ENCODE results near the gene VPS35L.

The VPS35L gene

DNA sequence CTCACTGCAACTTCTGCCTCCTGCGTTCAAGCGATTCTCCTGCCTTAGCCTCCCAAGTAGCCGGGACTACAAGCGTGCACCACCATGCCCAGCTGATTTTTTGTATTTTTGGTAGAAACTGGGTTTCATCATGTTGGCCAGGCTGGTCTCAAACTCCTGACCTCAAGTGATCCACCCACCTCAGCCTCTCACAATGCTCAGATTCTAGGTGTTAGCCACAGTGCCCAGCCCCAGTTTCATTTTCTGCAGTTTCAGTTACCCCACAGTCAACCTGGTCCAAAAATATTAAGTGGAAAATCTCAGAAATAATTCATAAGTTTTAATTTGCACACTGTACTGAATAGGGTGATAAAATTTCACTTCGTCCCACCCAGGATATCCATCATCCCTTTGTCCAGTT lies 133.8 kb downstream of the VPS35L start:
- no peak for DNase-seq (ENCODE audit: low read depth in 2 of 2, low spot score in 1 of 2)

DNA sequence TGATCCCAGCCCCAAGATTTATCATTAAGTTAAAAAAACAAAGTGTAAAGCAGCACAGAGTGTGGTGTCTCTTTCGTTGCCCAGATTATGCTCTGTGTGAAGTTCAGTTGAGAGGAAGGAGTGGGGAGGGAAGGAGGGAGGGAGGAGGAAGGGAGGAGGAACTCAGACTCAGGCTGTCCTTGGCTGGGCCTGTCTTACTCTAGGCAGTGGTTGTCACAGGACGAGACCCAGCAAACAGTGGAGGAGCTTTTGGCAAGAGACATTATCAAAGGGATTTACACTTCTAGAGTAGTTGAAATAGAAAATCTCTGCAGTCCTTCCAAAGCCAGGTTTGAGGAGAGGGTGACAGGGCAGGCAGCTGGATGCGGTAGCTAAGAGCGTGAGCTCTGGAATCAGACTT lies 134.7 kb downstream of the VPS35L start:
- DNase-seq (ENCODE audit: low read depth in 2 of 2, low spot score in 1 of 2), result no peak

DNA sequence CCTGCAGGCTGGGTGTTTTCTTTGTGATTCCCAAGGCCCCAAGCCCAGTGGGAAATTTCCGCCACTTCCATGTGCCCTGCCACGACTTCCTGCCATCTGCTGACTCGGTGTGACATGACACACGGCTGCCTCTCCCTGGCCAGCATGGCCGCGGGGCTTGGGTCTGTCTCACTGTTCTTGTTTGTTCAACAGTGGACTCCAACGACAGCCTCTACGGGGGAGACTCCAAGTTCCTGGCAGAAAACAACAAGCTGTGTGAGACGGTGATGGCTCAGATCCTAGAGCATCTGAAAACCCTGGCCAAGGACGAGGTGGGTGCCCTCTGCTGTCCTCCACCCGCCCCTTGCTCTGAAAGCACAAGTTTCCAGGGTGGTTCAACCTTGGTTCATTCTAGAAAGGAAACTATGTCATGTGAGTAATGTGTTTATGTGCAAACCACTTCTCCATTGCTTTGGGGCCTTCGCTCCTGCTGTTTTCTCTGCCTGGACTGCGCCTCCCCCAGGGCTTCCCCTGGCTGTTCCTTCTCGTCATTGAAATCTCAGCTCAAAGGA lies 135.7 kb downstream of the VPS35L start:
- no peak for DNase-seq (ENCODE audit: low read depth in 2 of 2, low spot score in 1 of 2)

DNA sequence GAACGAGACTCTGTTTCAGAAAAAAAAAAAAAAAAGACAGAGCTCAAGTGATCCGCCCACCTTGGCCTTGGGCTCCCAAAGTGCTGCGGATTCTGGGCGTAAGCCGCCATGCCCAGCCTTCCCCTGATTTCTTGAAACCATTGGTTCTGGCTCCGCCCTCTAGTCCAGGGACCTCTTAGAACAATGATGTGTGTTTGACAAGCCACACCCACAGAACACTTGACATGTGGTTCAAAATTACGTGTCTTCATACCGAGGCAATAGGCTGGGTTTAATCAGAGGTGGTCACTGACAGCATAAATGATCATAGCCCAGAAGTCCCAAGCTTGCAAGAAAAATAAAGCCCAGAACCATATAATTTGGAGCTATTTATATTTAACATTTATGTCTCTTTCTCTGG lies 139.5 kb downstream of the VPS35L start:
- no peak for DNase-seq (ENCODE audit: low read depth in 2 of 2, low spot score in 1 of 2)

DNA sequence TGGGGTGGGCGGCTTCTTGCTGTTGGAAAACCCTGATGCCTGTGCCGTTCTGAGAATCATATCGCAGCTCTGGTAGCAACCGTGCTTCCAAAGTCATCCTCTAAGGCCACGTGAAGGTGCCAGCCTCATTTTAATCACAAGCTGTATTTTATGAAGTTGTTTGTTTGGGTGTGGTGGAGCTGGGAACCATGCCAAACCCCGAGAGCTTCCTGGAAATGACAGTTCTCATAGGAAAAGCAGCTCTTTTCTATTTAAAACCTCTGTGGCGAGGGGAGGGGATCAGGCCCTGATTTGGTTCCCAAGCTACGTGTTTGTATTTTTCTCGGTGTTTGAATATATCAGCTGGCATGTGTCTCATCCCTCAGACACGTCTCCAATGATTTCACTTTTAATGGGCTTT lies 140.8 kb downstream of the VPS35L start:
- peak in 1 of 2 donors; percentile 31 for DNase-seq (ENCODE audit: low read depth in 2 of 2, low spot score in 1 of 2)

DNA sequence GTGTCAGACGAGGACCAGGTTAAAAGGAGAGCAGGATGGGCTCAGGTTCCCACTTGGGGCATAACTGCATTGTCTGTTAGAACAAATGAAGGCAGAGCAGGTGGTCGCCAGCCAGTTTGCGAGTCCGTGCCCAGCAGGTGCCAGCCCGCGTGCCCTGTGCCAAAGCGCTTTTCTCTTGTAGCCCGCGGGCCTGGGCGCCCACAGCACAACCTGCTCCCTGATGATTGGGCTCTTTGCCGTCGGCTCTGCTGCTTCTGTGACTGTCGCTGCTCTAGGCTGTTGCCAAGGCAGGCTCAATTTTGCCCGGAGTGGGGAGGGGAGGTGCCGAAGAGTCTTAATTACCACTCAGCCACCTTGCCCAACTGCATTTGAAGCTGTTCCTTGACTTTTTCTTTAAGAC lies 141.5 kb downstream of the VPS35L start:
- no peak for DNase-seq (ENCODE audit: low read depth in 2 of 2, low spot score in 1 of 2)

DNA sequence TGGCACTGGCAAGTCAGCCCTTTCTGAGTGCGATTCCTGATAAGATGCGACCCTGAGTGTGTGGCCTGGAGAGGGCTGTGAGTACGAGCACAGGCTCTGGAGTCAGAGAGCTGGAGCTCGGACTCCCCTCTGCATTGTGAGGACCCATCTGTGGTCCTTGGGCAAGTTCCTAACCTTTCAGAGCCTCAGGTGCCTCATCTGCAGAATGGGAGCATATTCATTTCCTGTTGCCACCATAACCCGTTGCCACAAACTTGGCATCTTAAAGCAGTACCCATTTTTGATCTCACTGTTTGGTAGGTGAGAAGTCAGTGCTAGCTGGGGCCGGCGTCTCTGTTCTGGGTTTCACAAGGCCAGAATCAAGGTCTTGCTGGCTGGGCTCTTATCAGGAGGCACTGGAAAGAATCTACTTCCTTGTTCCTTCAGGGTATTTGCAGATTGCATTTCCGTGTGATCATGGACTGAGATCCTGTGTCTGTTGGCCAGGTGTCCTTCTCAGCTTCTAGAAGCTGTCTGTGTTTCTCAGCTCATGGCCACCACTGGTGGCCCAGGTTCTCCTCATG lies 142.3 kb downstream of the VPS35L start:
- no peak for DNase-seq (ENCODE audit: low read depth in 2 of 2, low spot score in 1 of 2)

DNA sequence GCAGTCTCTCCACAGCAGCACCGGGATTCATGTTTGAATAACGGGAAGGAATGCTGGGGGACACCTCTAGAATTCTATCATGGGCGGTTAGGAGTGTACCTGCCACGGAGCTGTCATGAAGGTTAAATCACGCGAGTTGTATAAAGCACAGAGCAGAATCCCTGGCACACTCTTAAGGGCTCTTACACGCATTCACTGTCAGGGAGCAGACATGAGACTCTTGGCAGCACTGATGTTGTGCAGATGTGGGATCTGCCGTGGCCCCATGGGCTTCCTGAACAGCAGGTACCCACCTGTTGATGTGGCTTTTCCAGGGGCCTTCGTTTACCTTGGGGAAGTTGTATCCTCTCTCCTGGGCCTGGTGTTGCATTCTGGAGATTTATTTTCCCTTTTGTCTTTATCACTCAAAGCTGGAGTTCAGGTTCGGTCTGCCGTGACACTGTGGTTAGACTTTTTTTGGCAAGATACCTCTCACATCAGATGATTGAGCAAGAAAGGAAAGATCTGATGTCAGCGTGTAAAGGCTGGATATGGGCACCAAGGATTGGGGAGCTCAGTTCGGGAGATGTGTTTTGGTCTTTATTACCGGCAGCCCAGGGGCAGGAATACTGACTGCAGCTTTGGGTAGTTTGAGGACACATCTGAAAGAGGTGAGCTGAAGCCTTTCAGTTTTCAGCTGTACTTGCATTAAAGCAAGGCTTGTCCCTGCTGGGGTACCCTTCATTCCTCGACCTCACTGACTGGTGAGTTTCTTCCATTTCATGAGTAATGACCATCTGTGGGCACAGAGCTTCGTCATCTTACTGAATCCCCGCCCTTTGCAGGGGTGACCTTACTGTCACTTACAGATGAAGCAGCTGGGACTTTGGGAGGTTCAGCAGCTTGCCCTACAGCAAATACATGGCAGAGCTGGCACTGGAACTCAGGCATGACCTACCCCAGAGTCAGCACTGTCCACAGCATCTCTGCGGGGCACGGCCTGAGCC lies 143.3 kb downstream of the VPS35L start:
- no peak for DNase-seq (ENCODE audit: low read depth in 2 of 2, low spot score in 1 of 2)

DNA sequence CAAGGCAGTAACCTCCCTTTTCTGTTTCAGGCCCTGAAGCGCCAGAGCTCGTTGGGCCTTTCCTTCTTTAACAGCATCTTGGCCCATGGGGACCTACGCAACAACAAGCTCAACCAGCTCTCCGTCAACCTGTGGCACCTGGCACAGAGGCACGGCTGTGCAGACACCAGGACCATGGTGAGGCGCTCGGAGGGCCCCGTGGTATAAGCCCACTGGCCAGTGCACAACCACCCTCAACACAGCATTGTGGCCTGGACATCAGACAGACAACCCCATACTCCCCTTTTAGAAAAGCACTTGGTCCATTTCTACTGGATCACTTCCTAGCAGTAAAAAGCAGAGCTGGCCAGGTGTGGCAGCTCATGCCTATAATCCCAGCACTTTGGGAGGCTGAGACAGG lies 144.0 kb downstream of the VPS35L start:
- DNase-seq (ENCODE audit: low read depth in 2 of 2, low spot score in 1 of 2), result no peak

DNA sequence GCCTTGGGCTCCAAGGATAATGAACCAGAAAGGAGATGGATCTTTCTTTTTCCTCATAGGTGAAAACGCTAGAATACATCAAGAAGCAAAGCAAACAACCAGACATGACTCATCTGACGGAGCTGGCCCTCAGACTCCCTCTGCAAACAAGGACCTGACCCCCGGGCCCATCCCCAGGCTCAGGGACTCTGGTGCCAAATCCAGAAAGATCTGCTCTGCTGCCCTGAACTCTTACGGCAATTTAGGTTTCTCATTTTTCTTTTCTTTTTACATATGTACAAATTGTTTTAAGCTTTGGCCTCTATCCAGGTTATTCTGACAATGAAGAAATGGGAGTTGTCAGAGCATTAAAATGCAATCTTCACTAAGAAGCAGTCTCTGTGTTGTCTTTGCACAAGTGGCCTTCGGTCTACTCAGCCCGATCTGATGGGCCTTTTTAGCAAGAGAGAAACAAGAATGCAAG lies 144.8 kb downstream of the VPS35L start:
- DNase-seq (ENCODE audit: low read depth in 2 of 2, low spot score in 1 of 2), result no peak

DNA sequence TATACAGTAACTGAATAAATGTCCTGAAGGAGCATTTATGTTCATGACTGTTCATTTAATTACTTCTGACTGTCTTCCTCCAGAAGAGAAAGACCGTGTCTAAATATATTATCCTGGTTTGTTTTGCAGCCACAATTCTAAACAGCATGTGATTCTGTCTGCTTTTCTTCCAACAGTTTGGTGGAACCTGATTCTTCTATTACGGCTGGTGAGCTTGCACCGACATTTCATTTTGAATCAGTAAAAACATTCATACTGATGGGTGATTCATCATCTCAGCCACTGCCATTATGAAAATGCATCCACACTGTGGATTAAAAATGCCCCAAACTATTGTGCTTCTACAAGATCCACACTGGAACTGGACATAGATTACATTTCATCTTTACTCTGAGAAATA lies 145.6 kb downstream of the VPS35L start:
- no peak for DNase-seq (ENCODE audit: low read depth in 2 of 2, low spot score in 1 of 2)

DNA sequence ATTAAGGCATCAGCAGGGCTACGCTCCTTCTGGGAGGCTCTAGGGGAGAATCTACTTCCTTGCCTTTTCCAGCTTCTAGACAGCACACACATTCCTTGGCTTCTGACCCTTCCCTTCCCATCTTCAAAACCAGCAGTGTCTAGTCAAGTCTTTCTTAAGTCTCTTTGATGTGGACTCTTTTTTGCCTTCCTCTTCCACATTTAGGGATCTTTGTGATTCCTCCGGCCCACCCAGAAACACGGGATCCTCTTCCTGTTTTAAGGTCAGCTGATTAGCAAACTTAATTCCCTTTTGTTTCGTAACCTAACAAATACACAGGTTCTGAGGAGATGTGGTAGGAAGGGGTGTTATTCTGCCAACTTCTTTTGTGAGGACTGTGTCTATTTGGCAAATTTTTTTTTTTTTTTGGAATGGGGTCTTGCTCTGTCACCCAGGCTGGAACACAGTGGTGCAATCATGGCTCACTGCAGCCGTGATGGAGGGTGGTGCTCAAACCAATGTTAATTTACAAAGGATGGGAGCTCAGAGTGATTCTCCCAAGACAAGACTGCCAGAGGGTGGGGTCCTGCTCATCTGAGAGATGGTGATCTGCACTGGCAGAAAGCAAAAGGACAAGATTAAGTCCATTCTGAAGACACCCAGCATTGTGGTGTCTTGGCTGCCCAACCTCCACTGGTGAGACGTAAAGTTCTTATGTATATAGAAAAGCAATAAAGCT lies 147.8 kb downstream of the VPS35L start:
- no peak for DNase-seq (ENCODE audit: low read depth in 2 of 2, low spot score in 1 of 2)

DNA sequence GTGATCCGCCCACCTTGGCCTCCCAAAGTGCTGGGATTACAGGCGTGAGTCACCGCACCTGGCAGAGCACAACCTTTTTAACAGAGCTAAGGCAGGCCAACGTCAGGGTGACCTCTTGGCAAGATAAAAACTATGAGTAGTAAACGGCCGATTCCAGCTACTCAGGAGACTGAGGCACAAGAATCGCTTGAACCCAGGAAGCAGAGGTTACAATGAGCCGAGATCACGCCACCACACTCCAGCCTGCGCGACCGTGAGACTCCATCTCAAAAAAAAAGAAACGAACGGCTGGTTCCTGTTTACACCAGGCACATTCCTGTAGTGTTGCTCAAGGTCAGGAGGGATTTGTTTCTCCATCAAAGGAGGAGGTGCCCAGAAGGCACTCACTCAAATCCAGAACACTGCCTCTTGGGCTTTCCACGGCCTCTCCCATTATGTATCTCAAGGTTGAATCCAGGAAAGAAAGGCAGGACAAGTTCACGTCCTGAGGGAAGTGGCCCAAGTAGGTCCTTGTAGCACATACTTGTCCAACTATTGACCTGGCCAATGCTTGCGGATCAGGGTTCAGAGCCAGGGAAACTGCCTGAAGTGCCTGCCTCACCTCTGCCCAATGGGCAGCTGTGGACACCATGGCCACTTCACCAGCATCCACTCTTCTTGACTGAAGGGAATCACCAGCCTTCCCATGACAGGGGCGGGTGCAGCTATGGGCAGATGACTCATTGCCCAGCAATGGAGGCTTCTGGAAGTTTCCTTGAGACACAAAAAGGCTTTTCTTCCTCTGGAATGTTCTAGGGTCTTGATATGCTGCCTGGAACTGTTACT lies 149.0 kb downstream of the VPS35L start:
- DNase-seq (ENCODE audit: low read depth in 2 of 2, low spot score in 1 of 2), result no peak

DNA sequence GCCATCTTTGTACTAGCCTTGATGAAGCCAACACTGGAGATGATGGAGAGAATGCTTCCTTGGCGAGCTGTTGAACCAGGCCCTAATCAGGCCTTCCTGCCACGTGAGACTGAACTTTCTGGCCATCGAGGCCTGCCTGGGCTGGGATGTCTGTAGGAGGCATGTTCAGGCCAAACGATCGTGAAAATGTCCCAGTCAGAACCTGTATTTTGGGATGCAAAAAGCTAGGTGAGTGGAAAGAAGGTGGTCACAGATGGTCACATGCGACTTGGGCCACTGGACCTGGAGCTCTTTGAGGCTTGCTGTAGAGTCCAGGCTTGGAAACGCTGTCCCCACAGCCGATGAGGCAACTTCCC lies 149.6 kb downstream of the VPS35L start:
- DNase-seq (ENCODE audit: low read depth in 2 of 2, low spot score in 1 of 2), result no peak

DNA sequence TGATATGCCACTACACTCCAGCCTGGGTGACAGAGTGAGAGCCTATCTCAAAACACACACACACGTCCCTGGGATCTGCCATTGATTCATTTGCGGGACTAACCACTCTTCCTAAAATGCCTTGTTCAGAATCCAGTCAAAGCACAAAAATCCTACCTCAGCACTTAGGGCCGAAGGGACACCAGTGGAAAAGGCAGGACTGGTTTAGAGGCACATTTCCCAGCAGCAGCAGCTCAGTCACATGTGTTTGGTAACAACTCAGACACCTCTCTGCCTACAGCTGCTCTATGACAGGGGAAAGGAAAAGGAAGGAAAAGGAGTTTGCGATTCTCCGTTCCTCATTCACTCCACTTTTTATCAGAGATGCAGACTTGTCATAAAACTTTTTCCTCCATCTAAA lies 150.3 kb downstream of the VPS35L start:
- DNase-seq (ENCODE audit: low read depth in 2 of 2, low spot score in 1 of 2), result no peak

DNA sequence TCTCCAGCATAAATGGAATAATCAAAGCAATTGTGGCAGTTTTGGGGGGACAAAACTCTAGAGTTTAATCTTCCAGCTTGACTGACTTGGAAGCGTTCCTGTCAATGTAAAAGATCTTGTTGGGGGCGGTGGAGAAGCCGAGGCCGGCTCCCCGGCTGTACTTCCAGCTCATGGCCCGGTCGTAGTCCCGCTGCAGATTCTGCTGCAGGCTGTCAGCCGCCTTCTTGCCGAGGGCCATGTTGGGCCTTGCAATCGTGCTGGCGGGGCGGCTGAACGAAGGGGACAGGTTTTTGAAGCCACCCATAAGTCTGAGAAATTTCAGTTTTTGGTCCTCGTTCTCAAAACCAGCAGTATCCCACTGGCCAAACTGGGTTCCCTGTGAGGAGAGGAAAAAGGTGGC lies 151.3 kb downstream of the VPS35L start:
- no peak for DNase-seq (ENCODE audit: low read depth in 2 of 2, low spot score in 1 of 2)

DNA sequence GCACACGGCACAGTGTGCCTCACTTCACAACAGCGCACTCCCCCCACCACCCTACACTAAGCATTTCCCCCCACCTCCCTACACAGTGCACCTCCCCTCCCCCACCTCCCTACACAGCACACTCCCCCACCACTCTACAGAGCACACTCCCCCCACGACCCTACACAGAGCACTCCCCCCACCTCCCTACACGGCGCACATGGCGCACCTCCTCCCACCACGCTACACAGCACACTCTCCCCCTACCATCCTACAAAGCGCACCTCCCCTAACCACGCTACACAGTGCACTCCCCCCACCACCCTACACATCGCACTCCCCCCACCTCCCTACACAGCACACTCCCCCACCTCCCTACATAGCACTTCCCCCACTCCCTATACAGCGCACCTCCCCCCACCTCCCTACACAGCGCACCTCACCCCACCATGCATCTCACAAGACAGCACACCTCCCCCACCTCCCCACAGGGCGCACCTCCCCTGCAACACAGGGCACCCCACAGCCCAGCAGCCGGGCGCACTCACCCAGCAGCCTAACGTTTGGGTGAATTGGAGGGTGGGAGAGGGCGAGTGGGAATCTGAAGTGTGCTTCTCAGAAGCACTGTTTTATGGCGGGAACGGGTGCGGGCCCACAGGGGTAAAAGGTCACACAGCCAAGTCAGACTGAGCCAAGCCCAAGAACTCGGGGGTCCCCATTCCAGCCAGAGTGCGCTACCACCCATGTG lies 152.2 kb downstream of the VPS35L start:
- DNase-seq (ENCODE audit: low read depth in 2 of 2, low spot score in 1 of 2), result no peak

DNA sequence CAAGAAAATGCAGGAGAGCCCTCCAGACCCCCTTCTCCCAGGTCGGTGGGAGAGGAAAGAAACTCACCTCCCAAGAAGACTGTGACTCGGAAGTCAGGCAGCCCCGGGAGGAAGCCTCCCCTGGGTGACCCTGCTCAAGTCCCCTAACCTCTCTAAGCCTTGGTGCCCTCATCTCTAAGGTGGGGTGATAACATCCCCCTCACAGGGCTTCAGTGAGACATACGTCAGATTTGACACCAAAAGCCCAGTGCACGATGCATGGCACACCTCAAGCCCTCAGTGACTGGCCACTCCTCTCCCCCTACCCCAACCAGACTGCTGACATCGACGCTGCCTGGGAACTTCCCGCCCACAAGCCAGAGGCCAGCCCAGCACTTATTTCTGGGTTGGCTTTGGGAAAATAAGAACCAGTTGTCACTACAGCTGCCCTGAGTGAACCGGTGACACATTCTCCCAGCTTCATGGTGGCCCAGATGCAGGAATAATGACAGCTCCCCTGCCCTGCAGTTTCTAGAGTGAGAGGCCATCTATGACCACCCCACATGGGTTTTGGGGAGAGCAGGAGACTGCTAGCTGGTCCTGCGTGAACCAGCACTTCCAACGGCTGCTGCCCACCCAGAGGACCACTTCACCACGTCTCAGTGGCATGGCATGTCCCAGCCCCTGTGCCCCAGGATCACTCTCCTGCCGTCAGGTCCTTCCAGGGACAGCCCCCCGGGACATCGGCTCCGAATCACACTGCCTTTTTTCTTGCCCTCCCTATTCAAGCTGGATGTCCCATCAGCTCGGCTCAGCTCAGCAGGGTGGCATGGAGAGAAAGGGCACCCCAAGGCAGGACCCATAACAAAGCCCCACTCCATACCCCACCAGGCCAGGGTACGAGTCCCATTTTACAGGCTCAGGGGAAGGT lies 153.0 kb downstream of the VPS35L start:
- DNase-seq (ENCODE audit: low read depth in 2 of 2, low spot score in 1 of 2), result no peak
